NCI-H69 (cell line): ENCODE measurements around the gene TECR.
"Not testable (repeated sequence)": the region's sequence is repeated elsewhere in the genome, so short reads cannot be mapped to it uniquely, and the experiment has no call there.

Source experiments
- DNase-seq: peaks from one replicate; lab custom pipeline; 2025; lab: John Stamatoyannopoulos, UW

The TECR gene

GRCh38 chr19:14561847-14562351, 32.5 kb downstream of the TECR start:
- DNase-seq, result no peak

- DNase-seq, result no peak
Measured at GRCh38 chr19:14562660-14563589, 33.5 kb downstream of the TECR start.

DNA sequence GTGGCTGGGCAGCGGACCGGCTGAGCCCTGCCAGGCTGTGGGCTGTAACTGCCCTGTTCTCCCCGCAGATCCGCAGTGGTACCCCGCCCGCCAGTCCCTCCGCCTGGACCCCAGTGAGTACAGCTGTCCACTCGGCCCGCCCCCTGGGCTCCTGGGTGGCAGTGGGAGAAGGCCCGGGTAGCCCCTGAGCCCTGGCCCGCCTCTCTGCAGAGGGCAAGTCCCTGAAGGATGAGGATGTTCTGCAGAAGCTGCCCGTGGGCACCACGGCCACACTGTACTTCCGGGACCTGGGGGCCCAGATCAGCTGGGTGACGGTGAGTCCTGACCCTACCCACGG, 34.2 kb downstream of the TECR start:
- DNase-seq, result no peak

DNA sequence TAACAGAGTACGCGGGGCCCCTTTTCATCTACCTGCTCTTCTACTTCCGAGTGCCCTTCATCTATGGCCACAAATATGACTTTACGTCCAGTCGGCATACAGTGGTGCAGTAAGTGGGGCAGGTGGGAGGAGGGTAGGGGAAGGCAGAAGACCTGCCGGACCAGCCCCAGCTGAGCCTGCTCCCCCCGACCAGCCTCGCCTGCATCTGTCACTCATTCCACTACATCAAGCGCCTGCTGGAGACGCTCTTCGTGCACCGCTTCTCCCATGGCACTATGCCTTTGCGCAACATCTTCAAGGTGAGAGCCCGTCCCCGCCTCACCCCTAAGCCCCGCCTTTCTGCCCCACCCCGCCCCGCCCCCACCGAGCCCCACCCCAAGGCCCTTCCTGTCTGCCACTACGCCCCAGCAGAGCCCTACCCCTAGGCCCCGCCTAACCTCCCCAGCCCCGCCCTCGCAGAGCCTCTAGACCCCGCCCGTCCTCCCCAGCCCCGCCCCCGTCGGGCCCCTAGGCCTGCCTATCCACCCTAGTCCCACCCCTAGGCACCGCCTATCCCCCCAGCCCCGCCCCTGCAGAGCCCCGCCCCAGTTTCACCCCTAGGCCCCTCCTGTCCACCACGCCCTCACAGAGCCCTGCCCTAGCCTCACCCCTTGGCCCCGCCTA, 34.7 kb downstream of the TECR start:
- DNase-seq, result peak; percentile 58

GRCh38 chr19:14564652-14565297, 35.4 kb downstream of the TECR start:
- DNase-seq, result not testable (repeated sequence)

DNA sequence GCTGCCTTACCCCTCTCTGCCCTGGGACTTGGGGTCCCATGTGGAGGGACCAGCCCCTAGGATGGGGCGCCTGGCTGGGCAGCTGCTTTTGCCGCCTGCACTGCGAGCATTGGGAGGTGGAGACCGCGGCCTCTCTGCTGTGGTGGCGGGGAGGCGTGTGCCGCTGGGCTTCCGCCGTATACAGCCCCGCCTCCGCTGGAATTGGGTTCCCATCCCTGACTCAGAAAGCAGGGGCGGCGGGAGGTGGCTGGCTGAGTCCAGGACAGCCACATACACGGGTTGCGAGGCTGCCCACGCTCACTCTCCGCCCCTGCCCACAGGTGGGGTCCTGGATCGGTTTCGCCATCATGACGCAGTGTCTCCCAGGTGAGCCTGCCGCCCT, 35.9 kb downstream of the TECR start:
- DNase-seq, result no peak

DNA sequence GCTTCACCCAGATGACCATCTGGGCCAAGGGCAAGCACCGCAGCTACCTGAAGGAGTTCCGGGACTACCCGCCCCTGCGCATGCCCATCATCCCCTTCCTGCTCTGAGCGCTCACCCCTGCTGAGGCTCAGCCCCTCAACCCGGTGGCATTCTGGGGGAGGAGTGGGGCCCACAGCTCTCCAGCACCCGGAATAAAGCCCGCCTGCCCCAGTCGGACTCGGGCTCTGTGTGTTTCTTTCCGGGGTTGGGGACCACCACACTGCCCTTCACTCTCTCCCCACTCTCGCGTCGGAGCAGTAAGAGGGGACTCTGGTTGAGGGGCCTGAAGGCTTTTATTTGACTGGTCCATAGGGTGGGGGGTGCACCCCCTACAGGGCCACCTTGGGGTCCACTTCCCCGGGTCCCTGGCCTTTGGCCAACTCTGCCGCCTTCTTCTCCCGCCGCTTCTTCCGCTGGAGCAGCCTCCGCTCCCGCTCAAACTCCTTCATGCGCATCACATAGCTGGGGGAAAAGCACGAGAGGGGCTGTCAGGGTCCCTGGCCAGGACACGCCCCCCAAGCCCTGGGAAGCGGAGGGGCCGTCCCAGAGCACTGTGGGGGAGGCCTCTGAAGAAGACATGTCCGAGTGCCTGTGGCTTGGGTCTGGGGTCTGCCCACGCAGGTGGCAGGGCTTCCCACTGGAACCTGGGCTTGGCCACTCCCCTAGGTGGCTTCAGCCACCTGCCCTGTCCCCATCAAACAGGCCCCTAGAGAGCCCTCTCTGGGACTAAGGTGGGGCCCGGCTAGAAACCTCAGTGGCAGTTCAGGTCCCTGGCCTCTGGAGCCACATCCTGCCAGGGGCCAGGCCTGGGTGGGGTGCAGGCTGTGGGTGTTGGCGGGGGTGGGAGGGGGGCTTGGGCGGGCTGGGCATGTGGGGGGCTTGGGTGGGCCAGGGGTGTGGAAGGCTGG, 36.6 kb downstream of the TECR start:
- DNase-seq, result no peak

DNA sequence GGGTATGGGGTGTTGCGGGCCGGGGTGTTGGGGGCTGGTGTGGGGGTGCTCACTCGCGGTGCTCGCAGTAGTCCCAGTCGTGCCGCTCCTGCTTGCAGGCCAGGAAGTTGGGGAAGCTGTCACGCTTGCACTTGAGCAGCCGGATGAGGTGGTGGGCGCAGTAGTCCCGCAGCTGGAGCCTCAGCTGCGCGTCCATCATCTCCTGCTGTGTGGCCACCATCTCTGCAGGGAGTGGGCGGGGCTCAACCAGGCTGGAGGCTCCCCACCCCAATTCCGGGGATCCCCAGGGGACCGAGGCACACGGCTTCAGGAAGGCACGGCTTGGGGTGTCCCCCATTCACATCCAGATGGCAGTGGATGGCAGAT, 37.3 kb downstream of the TECR start:
- DNase-seq, result no peak

DNA sequence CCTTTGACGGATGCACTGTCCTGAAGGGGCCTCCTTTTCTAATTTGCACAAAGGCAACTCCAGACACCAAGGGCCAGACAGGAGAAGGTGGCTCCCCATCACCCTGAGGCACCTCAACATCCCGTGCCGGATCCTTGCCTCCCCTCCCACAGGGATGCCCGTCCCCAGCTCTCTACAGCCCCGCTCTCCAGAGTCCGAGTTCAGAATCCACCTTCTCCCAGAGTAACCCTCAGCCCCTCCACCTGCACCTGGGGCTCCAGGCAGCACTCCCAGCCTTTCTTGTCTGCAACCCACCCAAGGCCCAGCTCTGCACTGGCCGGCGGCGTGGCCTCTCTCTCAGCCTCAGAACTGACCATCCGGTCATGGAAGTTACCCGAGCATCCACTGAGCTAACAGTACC, 37.7 kb downstream of the TECR start:
- DNase-seq, result no peak

GRCh38 chr19:14570864-14571527, 41.6 kb downstream of the TECR start:
- no peak for DNase-seq

GRCh38 chr19:14571695-14572490, 42.5 kb downstream of the TECR start, which contains the start of gene NDUFB7:
Gene NDUFB7, minus strand, starts transcription at chr19:14572066. Its CDS starts 66 bp downstream, at chr19:14572000.
- peak; percentile 98 for DNase-seq

DNA sequence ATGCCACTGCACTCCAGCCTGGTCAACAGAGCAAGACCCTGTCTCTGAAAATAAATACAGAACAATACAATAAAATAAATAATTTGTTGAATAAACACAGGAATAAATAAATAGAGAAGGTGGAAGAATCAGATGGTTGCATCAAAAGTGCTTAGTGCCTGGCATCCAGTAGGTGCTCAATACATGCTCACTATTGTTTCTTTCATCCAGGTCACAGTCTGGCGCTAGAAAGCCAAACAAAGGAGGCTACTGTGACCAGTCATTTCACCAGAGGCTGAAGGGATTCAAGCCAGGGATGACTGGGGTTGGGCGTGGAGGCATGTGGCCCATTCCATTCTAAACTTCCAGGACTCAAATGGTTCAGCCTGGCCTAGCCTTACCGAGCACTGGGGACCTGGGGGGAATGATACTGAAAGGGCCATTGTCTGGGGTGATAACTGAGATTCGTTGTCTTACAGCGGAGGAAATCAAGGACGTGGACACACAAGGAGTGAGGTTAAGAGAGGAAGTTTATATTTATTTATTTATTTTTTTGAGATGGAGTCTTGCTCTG, 46.1 kb downstream of the TECR start:
- DNase-seq, result no peak

GRCh38 chr19:14576363-14576762, 47.0 kb downstream of the TECR start:
- DNase-seq, result no peak

GRCh38 chr19:14577264-14577663, 47.9 kb downstream of the TECR start:
- no peak for DNase-seq

- peak; percentile 23 for DNase-seq
Measured at GRCh38 chr19:14577885-14578427, 48.6 kb downstream of the TECR start.

DNA sequence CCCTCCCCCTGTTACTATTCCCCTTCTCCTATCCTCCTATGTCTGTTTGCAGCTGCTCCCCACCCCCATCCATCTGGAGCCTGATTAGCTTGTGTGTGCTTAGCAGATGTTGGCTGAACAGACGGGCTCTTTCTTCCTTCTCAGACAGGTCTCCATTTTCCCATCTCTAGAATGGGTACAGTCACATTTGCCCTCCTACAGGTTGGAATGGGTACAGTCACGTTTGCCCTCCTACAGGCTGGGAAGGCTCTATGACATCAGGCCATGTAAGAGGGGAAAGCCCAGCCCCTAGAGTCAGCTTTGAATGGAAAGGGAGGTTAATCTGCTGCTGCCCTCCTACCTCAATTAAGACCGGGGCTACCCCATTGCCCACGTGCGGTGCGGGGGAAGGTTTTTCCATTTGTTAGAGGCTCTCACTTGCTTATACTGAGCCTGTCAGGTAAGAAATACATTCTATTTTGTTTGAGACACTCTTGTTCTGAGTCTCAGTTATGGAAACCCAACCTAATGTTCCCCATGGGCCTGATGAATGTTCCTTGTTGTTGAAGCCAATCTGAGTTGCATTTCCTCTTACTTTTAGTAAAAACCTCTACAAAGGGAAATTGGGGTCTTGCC, 51.3 kb downstream of the TECR start:
- no peak for DNase-seq

DNA sequence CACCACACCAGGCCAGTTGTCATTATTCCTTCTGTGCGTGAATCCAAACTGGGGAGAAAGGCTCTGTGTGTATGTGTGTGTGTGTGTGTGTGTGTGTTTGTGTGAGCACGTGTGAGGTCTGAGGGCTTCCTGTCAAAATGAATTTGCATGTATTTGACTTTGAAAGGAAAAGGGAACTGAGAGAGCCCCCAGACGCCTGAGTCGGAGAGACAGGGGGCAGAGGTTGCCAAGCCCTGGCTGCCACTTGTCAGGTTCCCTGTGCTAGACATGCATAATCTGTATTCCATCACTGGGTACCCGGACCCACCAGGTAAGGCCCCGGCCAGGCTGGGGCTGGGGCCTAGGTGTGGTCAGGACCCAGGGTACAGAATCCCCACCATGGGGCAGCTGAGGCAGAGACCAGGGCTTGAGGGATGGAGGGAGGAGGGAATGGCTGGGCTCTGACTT, 53.5 kb downstream of the TECR start, which contains the start of gene CLEC17A:
Gene CLEC17A (plus strand): TSS at position 191 of the 447 bp plus-strand sequence. CDS start 77 bp downstream, at position 268.
- no peak for DNase-seq

GRCh38 chr19:14584372-14584771, 55.0 kb downstream of the TECR start:
- not testable (repeated sequence) for DNase-seq

- DNase-seq, result not testable (repeated sequence)
Measured at GRCh38 chr19:14585187-14585586, 55.8 kb downstream of the TECR start.
